Stimulated activated naive CD8-positive, alpha-beta T cell treated with anti-CD3 and anti-CD28 coated beads, Interleukin-15, amount 100 ng/mL, for 72 hours (primary cell): Measurements from ENCODE around the gene FARP2.
A peak's percentile ranks its signal among the peaks of the same experiment; 100 is the strongest.
"Not testable (repeated sequence)": the region's sequence is repeated elsewhere in the genome, so short reads cannot be mapped to it uniquely, and the experiment has no call there.

ENCODE experiments used
- ATAC-seq: fragments of 150-1000 bp; cut with Tn5 transposase; 2 replicates; pipeline ENCODE4 v1.10.0; 2021; ENCODE audit warnings: mild to moderate bottlenecking, moderate library complexity
- DNase-seq, 2 donors: peaks; one replicate each; pipeline ENCODE4 v3.0.0; 2021 to 2022
- H3K27ac Mint-ChIP-seq, 2 donors: one replicate each; pipeline ENCODE4 v1.8.0; 2022; ENCODE audit warnings: mild to moderate bottlenecking in 2 of 2, mixed read lengths in 2 of 2, moderate library complexity in 2 of 2
- H3K27me3 Mint-ChIP-seq: one replicate; pipeline ENCODE4 v1.8.0; 2022; ENCODE audit warnings: mixed read lengths
- H3K4me1 Mint-ChIP-seq: one replicate; pipeline ENCODE4 v1.8.0; 2022; ENCODE audit warnings: mild to moderate bottlenecking, mixed read lengths
- H3K4me3 Mint-ChIP-seq, 2 donors: one replicate each; pipeline ENCODE4 v1.8.0; 2022; ENCODE audit warnings: mild to moderate bottlenecking in 2 of 2, mixed read lengths in 2 of 2, moderate library complexity in 1 of 2
- H3K9me3 Mint-ChIP-seq, 2 donors: one replicate each; pipeline ENCODE4 v1.8.0; 2022; ENCODE audit warnings: mixed read lengths in 2 of 2

FARP2 gene

GRCh38 chr2:241501099-241501541, 145.0 kb downstream of the FARP2 start:
- no peak overlapping the region for H3K4me3 Mint-ChIP-seq
- no peaks in the 10 kb centered on the region for H3K27me3 Mint-ChIP-seq
- peak overlapping the region in 1 of 2 donors; percentile 71 for H3K27ac Mint-ChIP-seq
- ATAC-seq (no peak), DNase-seq (no peak)
- peaks cover 13% of the 10 kb centered on the region for H3K4me1 Mint-ChIP-seq
- H3K9me3 Mint-ChIP-seq: no peaks in the 10 kb centered on the region

GRCh38 chr2:241501551-241501950, 145.5 kb downstream of the FARP2 start:
- DNase-seq (no peak), ATAC-seq (no peak)
- H3K27me3 Mint-ChIP-seq: no peaks in the 10 kb centered on the region
- peaks cover 18% of the 10 kb centered on the region for H3K4me1 Mint-ChIP-seq
- H3K9me3 Mint-ChIP-seq: no peaks in the 10 kb centered on the region
- no peak overlapping the region for H3K4me3 Mint-ChIP-seq
- peak overlapping the region in 1 of 2 donors; percentile 71 for H3K27ac Mint-ChIP-seq

- DNase-seq (no peak), ATAC-seq (no peak)
- H3K9me3 Mint-ChIP-seq: no peaks in the 10 kb centered on the region
- H3K27me3 Mint-ChIP-seq: no peaks in the 10 kb centered on the region
- H3K4me3 Mint-ChIP-seq: no peak overlapping the region
- H3K27ac Mint-ChIP-seq: no peak overlapping the region
- H3K4me1 Mint-ChIP-seq: peaks cover 25% of the 10 kb centered on the region
Observed at GRCh38 chr2:241502281-241502680, 146.2 kb downstream of the FARP2 start.

- H3K4me3 Mint-ChIP-seq: no peak overlapping the region
- H3K9me3 Mint-ChIP-seq: no peaks in the 10 kb centered on the region
- ATAC-seq: no peak
- no peaks in the 10 kb centered on the region for H3K27me3 Mint-ChIP-seq
- H3K27ac Mint-ChIP-seq: no peak overlapping the region
- DNase-seq: no peak
- H3K4me1 Mint-ChIP-seq: peaks cover 31% of the 10 kb centered on the region
Observed at GRCh38 chr2:241503776-241504392, 147.8 kb downstream of the FARP2 start.

- Mint-ChIP-seq H3K4me3 (no peak overlapping the region), H3K27ac (peak overlapping the region in 1 of 2 donors; percentile 81), H3K9me3 (no peaks in the 10 kb centered on the region), H3K4me1 (peaks cover 40% of the 10 kb centered on the region), H3K27me3 (no peaks in the 10 kb centered on the region)
- DNase-seq (no peak), ATAC-seq (no peak)
Observed at GRCh38 chr2:241505086-241505780, 149.1 kb downstream of the FARP2 start.

- DNase-seq (no peak), ATAC-seq (no peak)
- Mint-ChIP-seq H3K4me3 (no peak overlapping the region), H3K27ac (no peak overlapping the region), H3K9me3 (no peaks in the 10 kb centered on the region), H3K27me3 (no peaks in the 10 kb centered on the region), H3K4me1 (peaks cover 40% of the 10 kb centered on the region)
Observed at GRCh38 chr2:241505781-241506201, 149.7 kb downstream of the FARP2 start.

GRCh38 chr2:241506317-241506716, 150.2 kb downstream of the FARP2 start:
- H3K4me3 Mint-ChIP-seq, H3K9me3 Mint-ChIP-seq, H3K27ac Mint-ChIP-seq, H3K27me3 Mint-ChIP-seq, ATAC-seq, DNase-seq: not testable (repeated sequence)
- peaks cover 40% of the 10 kb centered on the region for H3K4me1 Mint-ChIP-seq

GRCh38 chr2:241506793-241507429, 150.8 kb downstream of the FARP2 start:
- no peak overlapping the region for H3K27ac Mint-ChIP-seq
- DNase-seq (no peak), ATAC-seq (no peak)
- H3K4me1 Mint-ChIP-seq: peaks cover 40% of the 10 kb centered on the region
- no peaks in the 10 kb centered on the region for H3K9me3 Mint-ChIP-seq
- no peaks in the 10 kb centered on the region for H3K27me3 Mint-ChIP-seq
- H3K4me3 Mint-ChIP-seq: peak overlapping the region; percentile 87 to 95

GRCh38 chr2:241507430-241508239, 151.6 kb downstream of the FARP2 start:
- Mint-ChIP-seq H3K9me3 (no peaks in the 10 kb centered on the region), H3K4me3 (peak overlapping the region; percentile 87 to 95), H3K27me3 (no peaks in the 10 kb centered on the region), H3K27ac (peak overlapping the region; percentile 57 to 97), H3K4me1 (peaks cover 40% of the 10 kb centered on the region)
- ATAC-seq (peak; percentile 47), DNase-seq (peak; percentile 50)

- peak; percentile 96 to 98 for DNase-seq
- H3K4me1 Mint-ChIP-seq: peaks cover 40% of the 10 kb centered on the region
- ATAC-seq: peak; percentile 96
- peak within 1 kb of the TSS; percentile 87 to 95 for H3K4me3 Mint-ChIP-seq
- no peaks in the 10 kb centered on the region for H3K27me3 Mint-ChIP-seq
- H3K27ac Mint-ChIP-seq: peak within 1 kb of the TSS; percentile 86 to 97
- H3K9me3 Mint-ChIP-seq: no peaks in the 10 kb centered on the region
Observed at GRCh38 chr2:241508240-241509154, 152.4 kb downstream of the FARP2 start, which contains the start of gene STK25. TSS of gene STK25 (minus strand) at chr2:241508584. CDS start at chr2:241508035, 549 bp downstream.

- Mint-ChIP-seq H3K27me3 (no peaks in the 10 kb centered on the region), H3K9me3 (no peaks in the 10 kb centered on the region), H3K27ac (peak overlapping the region; percentile 60 to 81), H3K4me1 (peaks cover 40% of the 10 kb centered on the region), H3K4me3 (peak overlapping the region; percentile 76 to 78)
- DNase-seq (peak in 1 of 2 donors; percentile 26), ATAC-seq (no peak)
Observed at GRCh38 chr2:241509155-241509784, 153.2 kb downstream of the FARP2 start.

- Mint-ChIP-seq H3K4me1 (peaks cover 44% of the 10 kb centered on the region), H3K4me3 (no peak overlapping the region), H3K27me3 (no peaks in the 10 kb centered on the region), H3K9me3 (peaks cover under 1 to 1% of the 10 kb centered on the region in 2 donors), H3K27ac (no peak overlapping the region)
- DNase-seq: no peak
- no peak for ATAC-seq
Observed at GRCh38 chr2:241511091-241511741, 155.1 kb downstream of the FARP2 start.

- no peak for DNase-seq
- Mint-ChIP-seq H3K4me1 (peaks cover 27% of the 10 kb centered on the region), H3K27ac (peak overlapping the region; percentile 35 to 62), H3K27me3 (peaks cover 2% of the 10 kb centered on the region), H3K4me3 (no peak overlapping the region), H3K9me3 (peaks cover 13 to 17% of the 10 kb centered on the region in 2 donors)
- no peak for ATAC-seq
Observed at GRCh38 chr2:241514553-241514952, 158.5 kb downstream of the FARP2 start.
